CD14-positive monocyte (primary cell): Measurements from ENCODE around the gene CNTNAP5. TPM values are rescaled to one million over a fixed set of nuclear protein-coding genes. Genes with fewer than 3 reads are reported as not detected.

Experiments used
- DNase-seq, 3 donors: peaks; one replicate each; pipeline ENCODE4 v3.0.0-alpha.2; 2011 to 2022
- H2AFZ ChIP-seq: 2 replicates; pipeline ENCODE4 v1.6.0; 2012; ENCODE audit warnings: mild to moderate bottlenecking, low read depth, low read length, inconsistent platforms; ENCODE audit not compliant: insufficient read depth, poor library complexity, severe bottlenecking
- H3K27ac ChIP-seq, 2 donors: 1 replicate in 1 of 2; 2 replicates in 1 of 2; pipeline ENCODE4 v1.5.1; 2012 to 2013; ENCODE audit warnings: low read length in 2 of 2, control low read depth in 1 of 2, inconsistent platforms in 1 of 2, low read depth in 1 of 2, mild to moderate bottlenecking in 1 of 2
- H3K27me3 ChIP-seq, 2 donors: one replicate each; pipeline versions ENCODE4 v1.6.0 to v1.6.1; 2011 to 2013; ENCODE audit warnings: low read length in 2 of 2; ENCODE audit not compliant: control insufficient read depth in 2 of 2, insufficient read depth in 2 of 2
- H3K36me3 ChIP-seq, 2 donors: replicated peaks in 1 of 2; 1 replicate in 1 of 2; 2 replicates in 1 of 2; pipeline versions ENCODE4 v1.5.1 to v1.6.1; 2012 to 2013; ENCODE audit warnings: low read length in 2 of 2, control low read depth in 1 of 2, inconsistent platforms in 1 of 2, mild to moderate bottlenecking in 1 of 2; ENCODE audit not compliant: insufficient read depth in 2 of 2, control insufficient read depth in 1 of 2
- H3K4me1 ChIP-seq, 2 donors: 1 replicate in 1 of 2; 2 replicates in 1 of 2; pipeline versions ENCODE4 v1.5.1 to v1.6.1; 2012 to 2013; ENCODE audit warnings: low read length in 2 of 2, control low read depth in 1 of 2, inconsistent platforms in 1 of 2, mild to moderate bottlenecking in 1 of 2, moderate library complexity in 1 of 2; ENCODE audit not compliant: insufficient read depth in 2 of 2, control insufficient read depth in 1 of 2
- H3K4me2 ChIP-seq: replicated peaks from 2 replicates; pipeline ENCODE3; 2012; ENCODE audit warnings: low read length, moderate library complexity, mild to moderate bottlenecking; ENCODE audit not compliant: poor library complexity, severe bottlenecking; ENCODE audit errors: extremely low read depth
- H3K4me3 ChIP-seq, 3 experiments: fragments of 200-600 bp in 1 of 3; sonication (generic) in 1 of 3; replicated peaks in 1 of 3; 1 replicate in 2 of 3; 2 replicates in 1 of 3; pipeline ENCODE4 v1.5.1; 2011 to 2013; ENCODE audit warnings: low read length in 3 of 3, mild to moderate bottlenecking in 3 of 3, control low read depth in 2 of 3, low read depth in 2 of 3, inconsistent platforms in 1 of 3, moderate library complexity in 1 of 3
- H3K79me2 ChIP-seq: 2 replicates; pipeline ENCODE4 v1.6.0; 2012; ENCODE audit warnings: mild to moderate bottlenecking, control low read depth, inconsistent platforms, low read length, moderate library complexity; ENCODE audit not compliant: insufficient read depth
- H3K9ac ChIP-seq: 2 replicates; pipeline ENCODE4 v1.6.0; 2017; ENCODE audit warnings: low read length, mild to moderate bottlenecking; ENCODE audit not compliant: insufficient read depth, poor library complexity, severe bottlenecking
- H3K9me3 ChIP-seq, 2 donors: replicated peaks in 1 of 2; 1 replicate in 1 of 2; 2 replicates in 1 of 2; pipeline versions ENCODE4 v1.5.1 to v1.6.1; 2012 to 2013; ENCODE audit warnings: low read length in 2 of 2, control low read depth in 1 of 2; ENCODE audit not compliant: control insufficient read depth in 1 of 2, insufficient read depth in 1 of 2
- H4K20me1 ChIP-seq: 2 replicates; pipeline ENCODE4 v1.6.0; 2012; ENCODE audit warnings: mild to moderate bottlenecking, low read length, control low read depth, moderate library complexity; ENCODE audit not compliant: insufficient read depth
- H3K27ac Mint-ChIP-seq, 7 donors: one replicate each; pipeline ENCODE4 v1.8.0; 2020; ENCODE audit warnings: mild to moderate bottlenecking in 7 of 7, mixed read lengths in 7 of 7, moderate library complexity in 6 of 7, inconsistent platforms in 2 of 7
- H3K27me3 Mint-ChIP-seq, 3 donors: one replicate each; pipeline ENCODE4 v1.8.0; 2021 to 2022; ENCODE audit warnings: low read depth in 3 of 3, mild to moderate bottlenecking in 3 of 3, mixed read lengths in 3 of 3, moderate library complexity in 3 of 3, inconsistent platforms in 1 of 3
- H3K36me3 Mint-ChIP-seq, 2 donors: one replicate each; pipeline ENCODE4 v1.8.0; 2020; ENCODE audit warnings: mixed read lengths in 2 of 2, inconsistent platforms in 1 of 2, mild to moderate bottlenecking in 1 of 2
- H3K4me1 Mint-ChIP-seq: one replicate; pipeline ENCODE4 v1.8.0; 2020; ENCODE audit warnings: mild to moderate bottlenecking, mixed read lengths
- H3K4me3 Mint-ChIP-seq, 2 donors: one replicate each; pipeline ENCODE4 v1.8.0; 2020; ENCODE audit warnings: mild to moderate bottlenecking in 2 of 2, mixed read lengths in 2 of 2, moderate library complexity in 1 of 2
- H3K9me3 Mint-ChIP-seq, 7 donors: one replicate each; pipeline ENCODE4 v1.8.0; 2020 to 2022; ENCODE audit warnings: mixed read lengths in 7 of 7, mild to moderate bottlenecking in 6 of 7, moderate library complexity in 6 of 7, inconsistent platforms in 2 of 7
- CTCF ChIP-seq: fragments of 200-600 bp; IDR thresholded peaks from one replicate; pipeline ENCODE4 v1.8.0; 2022; ENCODE audit warnings: antibody characterized with exemption, mild to moderate bottlenecking
- WGBS: methylation state at CpG from one replicate; pipeline ENCODE4 v1.1.5; 2013; ENCODE audit warnings: missing lambda C conversion rate; ENCODE audit not compliant: insufficient coverage; 5-methylcytosine and 5-hydroxymethylcytosine counted together
- intact Hi-C, 2 donors: fragments of 100-400 bp; cut with micrococcal nuclease; formaldehyde crosslinking; loops; one replicate each; pipeline versions ENCODE4 v1.15.0 to v1.15.1; 2023
- polyA plus RNA-seq, 3 donors: library from polyadenylated mRNA; depleted of rRNA in 1 of 3; unstranded in 2 of 3; stranded (reverse) in 1 of 3; fragments of 300-500 nt in 2 of 3; fragments of >200 nt in 1 of 3; fragmentation: Illumina TruSeq in 2 of 3; gene quantifications; 1 replicate in 2 of 3; 2 replicates in 1 of 3; pipeline ENCODE4 v1.2.3, GENCODE V29; 2012 to 2021

Gene CNTNAP5
- polyA plus RNA-seq, 3 donors: not detected

GRCh38 chr2:124046332-124046731 is 21.2 kb downstream of the CNTNAP5 start:
- Histone ChIP-seq H3K79me2 (no peaks in the 10 kb centered on the region), H2AFZ (no peak overlapping the region), H3K9me3 (peaks cover 0 to 3% of the 10 kb centered on the region in 2 donors), H3K4me2 (no peak overlapping the region), H3K4me1 (no peaks in the 10 kb centered on the region), H3K4me3 (no peak overlapping the region), H3K27ac (no peak overlapping the region), H3K27me3 (no peaks in the 10 kb centered on the region), H3K9ac (no peak overlapping the region), H3K36me3 (no peaks in the 10 kb centered on the region), H4K20me1 (no peaks in the 10 kb centered on the region)
- Mint-ChIP-seq H3K27me3 (peaks cover 0 to 2% (median 0%) of the 10 kb centered on the region in 3 donors), H3K9me3 (peaks cover 0 to 5% (median 2%) of the 10 kb centered on the region in 7 donors), H3K36me3 (no peaks in the 10 kb centered on the region), H3K4me3 (no peak overlapping the region), H3K27ac (no peak overlapping the region), H3K4me1 (no peaks in the 10 kb centered on the region)
- TF ChIP-seq CTCF: no peak
- WGBS: 58% methylated on average over 2 of the region's 3 CpGs
- no peak for DNase-seq
- intact Hi-C loops: no loop called here

- Histone ChIP-seq H3K79me2 (no peaks in the 10 kb centered on the region), H3K36me3 (no peaks in the 10 kb centered on the region), H3K9ac (no peak overlapping the region), H3K4me3 (no peak overlapping the region), H3K27me3 (no peaks in the 10 kb centered on the region), H4K20me1 (no peaks in the 10 kb centered on the region), H3K4me1 (no peaks in the 10 kb centered on the region), H3K4me2 (no peak overlapping the region), H3K27ac (no peak overlapping the region), H3K9me3 (peaks cover 0 to 3% of the 10 kb centered on the region in 2 donors), H2AFZ (no peak overlapping the region)
- no peaks in the 10 kb centered on the region for H3K27me3 Mint-ChIP-seq
- TF ChIP-seq CTCF: no peak
- no CpG with 5 or more reads among the region's 2 CpGs for WGBS
- no peaks in the 10 kb centered on the region for H3K36me3 Mint-ChIP-seq
- no peak for DNase-seq
- intact Hi-C loops: no loop called here
- H3K4me1 Mint-ChIP-seq: no peaks in the 10 kb centered on the region
- H3K9me3 Mint-ChIP-seq: peaks cover 0 to 8% (median 2%) of the 10 kb centered on the region in 7 donors
- H3K27ac Mint-ChIP-seq: no peak overlapping the region
- no peak overlapping the region for H3K4me3 Mint-ChIP-seq
Observed at GRCh38 chr2:124048102-124048501, 23.0 kb downstream of the CNTNAP5 start.
